ENCODE measurements around the gene TRIP11. TPM values are rescaled to one million over a fixed set of nuclear protein-coding genes. Genes with fewer than 3 reads are reported as not detected.

TRIP11 gene
- total and polyA plus RNA-seq, 7 donors = 6.8 to 54.8 (median 47.5) TPM

DNA sequence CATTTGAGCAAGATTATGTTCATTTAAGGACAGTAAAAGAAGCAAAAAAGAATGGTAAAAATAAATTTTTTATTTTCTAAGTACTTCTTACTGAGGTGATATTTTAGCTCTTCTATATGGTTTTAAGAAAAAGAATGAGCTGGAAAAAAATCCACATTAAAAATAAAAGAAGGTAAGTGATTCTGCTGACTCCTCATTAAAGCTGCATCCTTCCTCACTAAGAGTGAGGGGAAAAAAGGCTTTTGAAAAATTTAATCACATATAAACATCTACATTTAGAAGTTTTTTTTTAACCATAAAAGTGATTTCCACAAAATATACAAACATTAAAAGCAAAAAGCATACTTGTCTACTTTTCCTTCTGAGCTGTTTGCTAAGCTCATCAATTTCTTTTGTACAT lies 64.1 kb downstream of the TRIP11 start:
- Histone ChIP-seq H3K4me1 (peaks cover 16% of the 10 kb centered on the region), H3K27ac (no peak overlapping the region), H3K4me3 (no peak overlapping the region), H3K9me3 (no peaks in the 10 kb centered on the region), H3K36me3 (ENCODE audit: insufficient read depth in 1 of 2, low read depth in 1 of 2) (peaks cover 5 to 42% of the 10 kb centered on the region in 2 donors), H3K27me3 (ENCODE audit: insufficient read depth in 3 of 3, low read length in 2 of 3) (no peaks in the 10 kb centered on the region)
- intact Hi-C loops (cut with DNase I) = no loop called here
- no peak for DNase-seq
- no peak for ATAC-seq
- TF ChIP-seq, protein P1, sequence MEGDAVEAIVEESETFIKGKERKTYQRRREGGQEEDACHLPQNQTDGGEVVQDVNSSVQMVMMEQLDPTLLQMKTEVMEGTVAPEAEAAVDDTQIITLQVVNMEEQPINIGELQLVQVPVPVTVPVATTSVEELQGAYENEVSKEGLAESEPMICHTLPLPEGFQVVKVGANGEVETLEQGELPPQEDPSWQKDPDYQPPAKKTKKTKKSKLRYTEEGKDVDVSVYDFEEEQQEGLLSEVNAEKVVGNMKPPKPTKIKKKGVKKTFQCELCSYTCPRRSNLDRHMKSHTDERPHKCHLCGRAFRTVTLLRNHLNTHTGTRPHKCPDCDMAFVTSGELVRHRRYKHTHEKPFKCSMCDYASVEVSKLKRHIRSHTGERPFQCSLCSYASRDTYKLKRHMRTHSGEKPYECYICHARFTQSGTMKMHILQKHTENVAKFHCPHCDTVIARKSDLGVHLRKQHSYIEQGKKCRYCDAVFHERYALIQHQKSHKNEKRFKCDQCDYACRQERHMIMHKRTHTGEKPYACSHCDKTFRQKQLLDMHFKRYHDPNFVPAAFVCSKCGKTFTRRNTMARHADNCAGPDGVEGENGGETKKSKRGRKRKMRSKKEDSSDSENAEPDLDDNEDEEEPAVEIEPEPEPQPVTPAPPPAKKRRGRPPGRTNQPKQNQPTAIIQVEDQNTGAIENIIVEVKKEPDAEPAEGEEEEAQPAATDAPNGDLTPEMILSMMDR (IDR thresholded peaks at IDR 0.05) = no peak

DNA sequence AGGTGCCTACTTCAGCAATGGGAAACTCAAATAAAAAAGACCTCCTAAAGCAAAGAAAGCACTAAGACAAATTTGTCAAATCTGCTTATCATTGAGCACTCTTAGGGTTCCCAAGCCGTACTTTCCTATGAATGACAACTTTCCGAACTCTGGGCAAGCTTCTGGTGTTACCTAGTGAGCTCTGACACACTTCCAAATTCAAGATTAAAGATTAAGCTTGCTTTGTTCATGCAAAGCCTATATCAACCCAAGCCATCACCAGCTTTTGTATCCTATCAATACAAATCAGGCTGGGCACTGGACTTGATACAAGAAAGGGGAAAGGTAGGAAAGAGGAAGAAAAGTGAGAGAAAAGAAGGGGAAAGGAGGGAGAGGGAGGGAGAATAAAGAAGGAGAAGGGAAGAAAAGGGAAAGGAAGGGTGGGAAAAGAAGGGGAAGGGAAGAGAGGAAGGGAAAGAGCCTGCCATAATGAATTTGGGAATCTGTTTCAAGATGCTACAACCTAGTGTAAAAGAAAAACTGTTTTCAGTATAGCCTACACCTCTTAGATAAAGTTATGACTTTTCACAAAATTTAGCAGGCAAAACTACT lies 68.6 kb downstream of the TRIP11 start:
- H3K9me3 ChIP-seq = no peaks in the 10 kb centered on the region

DNA sequence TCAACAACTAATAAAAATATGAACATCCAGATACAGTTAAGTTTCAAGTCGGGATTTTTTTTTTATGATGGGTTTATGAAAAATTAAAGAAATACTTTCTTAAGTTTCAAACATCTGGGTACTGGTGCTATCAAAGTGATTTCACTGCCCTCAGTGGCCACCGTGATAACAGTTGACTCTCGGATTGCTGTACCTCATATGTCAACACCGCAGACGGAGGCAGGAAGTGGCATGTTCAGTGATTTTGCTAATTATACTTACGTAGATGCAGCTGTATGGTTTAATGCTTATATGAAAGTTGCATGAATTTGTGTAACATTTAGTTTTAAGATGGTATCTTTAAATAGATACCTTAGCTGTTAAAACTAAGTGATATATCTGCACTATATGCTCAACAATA lies 71.6 kb downstream of the TRIP11 start:
- TF ChIP-seq, protein P1 (IDR thresholded peaks at IDR 0.05) = no peak
- ATAC-seq = no peak
- no peaks in the 10 kb centered on the region for H3K4me1 ChIP-seq
- WGBS, 3 donors = 85 to 88% (median 86%) methylated on average over 6 of the region's 6 CpGs
- H3K4me3 ChIP-seq = no peak overlapping the region
- H3K36me3 ChIP-seq (ENCODE audit: insufficient read depth in 1 of 2, low read depth in 1 of 2) = peaks cover 7 to 64% of the 10 kb centered on the region in 2 donors
- DNase-seq = no peak
- H3K27me3 ChIP-seq (ENCODE audit: insufficient read depth in 3 of 3, low read length in 2 of 3) = no peaks in the 10 kb centered on the region
- intact Hi-C loops (cut with DNase I) = no loop called here
- no peak overlapping the region for H3K27ac ChIP-seq
- no peaks in the 10 kb centered on the region for H3K9me3 ChIP-seq

More for the DNA sequence above, 68.6 kb downstream of the TRIP11 start:
- no peaks in the 10 kb centered on the region for H3K4me1 ChIP-seq
- no peaks in the 10 kb centered on the region for H3K27me3 ChIP-seq (ENCODE audit: insufficient read depth in 3 of 3, low read length in 2 of 3)
- no peak for ATAC-seq
- peaks cover 7 to 85% of the 10 kb centered on the region in 2 donors for H3K36me3 ChIP-seq (ENCODE audit: insufficient read depth in 1 of 2, low read depth in 1 of 2)
- 95 to 99% (median 96%) methylated on average over 2 of the region's 2 CpGs for WGBS, 3 donors
- no peak overlapping the region for H3K27ac ChIP-seq
- intact Hi-C loops (cut with DNase I) = no loop called here
- H3K4me3 ChIP-seq = no peak overlapping the region
- no peak for DNase-seq
- TF ChIP-seq, protein P1 (IDR thresholded peaks at IDR 0.05) = no peak

DNA sequence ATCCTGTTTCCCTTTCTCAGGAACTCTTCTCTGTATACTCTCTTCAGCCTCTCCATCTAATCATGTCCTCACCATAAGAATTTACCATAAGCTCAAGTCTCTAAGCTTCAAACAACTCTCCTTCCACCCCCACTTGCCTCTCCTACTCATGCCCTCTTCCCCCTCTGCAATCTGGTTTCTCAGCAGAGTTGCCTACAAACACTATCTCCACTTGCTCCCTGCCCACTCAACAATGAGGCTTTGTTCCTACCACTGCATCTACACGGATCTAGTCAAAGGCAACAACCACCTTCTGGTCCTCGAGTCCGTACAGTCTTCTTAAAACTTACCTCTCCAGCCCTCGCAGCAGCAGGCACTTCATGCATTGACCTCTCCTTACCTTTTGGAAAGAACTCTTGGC lies 75.1 kb downstream of the TRIP11 start:
- WGBS, 3 donors = 77 to 86% (median 79%) methylated on average over 4 of the region's 4 CpGs
- DNase-seq = no peak
- H3K27me3 ChIP-seq (ENCODE audit: insufficient read depth in 3 of 3, low read length in 2 of 3) = no peaks in the 10 kb centered on the region

More for the DNA sequence above, 75.1 kb downstream of the TRIP11 start:
- ATAC-seq = peak in 1 of 4 donors; percentile 29
- no peaks in the 10 kb centered on the region for H3K9me3 ChIP-seq
- H3K27ac ChIP-seq = no peak overlapping the region
- H3K4me1 ChIP-seq = no peaks in the 10 kb centered on the region
- TF ChIP-seq, protein P1 (IDR thresholded peaks at IDR 0.05) = no peak
- intact Hi-C loops (cut with DNase I) = no loop called here
- no peak overlapping the region for H3K4me3 ChIP-seq
- H3K36me3 ChIP-seq (ENCODE audit: insufficient read depth in 1 of 2, low read depth in 1 of 2) = peaks cover 2 to 33% of the 10 kb centered on the region in 2 donors
